GM18951 (cell line): ENCODE data around the gene IRAK3.
"Not testable (repeated sequence)": the region's sequence is repeated elsewhere in the genome, so short reads cannot be mapped to it uniquely, and the experiment has no call there.

Source experiments
- POLR2A ChIP-seq: IDR thresholded peaks from 4 replicates; pipeline ENCODE4 v1.6.1; 2011; ENCODE audit warnings: mild to moderate bottlenecking; ENCODE audit not compliant: insufficient read length, insufficient read depth; ENCODE audit errors: extremely low read depth
- in situ Hi-C: fragments of 300-500 bp; cut with MboI; formaldehyde crosslinking; loops from one replicate; pipeline ENCODE4 v1.12.0; 2022; ENCODE audit warnings: low sequenced_read_pairs, mixed read lengths, inconsistent platforms; ENCODE audit not compliant: unreplicated experiment

The IRAK3 gene

GRCh38 chr12:66162701-66163100, 26.3 kb upstream of the IRAK3 start:
- TF ChIP-seq POLR2A = no peak
- in situ Hi-C loops = no loop called here

- in situ Hi-C loops = no loop called here
- no peak for TF ChIP-seq POLR2A
Measured at GRCh38 chr12:66163289-66163688, 25.7 kb upstream of the IRAK3 start.

DNA sequence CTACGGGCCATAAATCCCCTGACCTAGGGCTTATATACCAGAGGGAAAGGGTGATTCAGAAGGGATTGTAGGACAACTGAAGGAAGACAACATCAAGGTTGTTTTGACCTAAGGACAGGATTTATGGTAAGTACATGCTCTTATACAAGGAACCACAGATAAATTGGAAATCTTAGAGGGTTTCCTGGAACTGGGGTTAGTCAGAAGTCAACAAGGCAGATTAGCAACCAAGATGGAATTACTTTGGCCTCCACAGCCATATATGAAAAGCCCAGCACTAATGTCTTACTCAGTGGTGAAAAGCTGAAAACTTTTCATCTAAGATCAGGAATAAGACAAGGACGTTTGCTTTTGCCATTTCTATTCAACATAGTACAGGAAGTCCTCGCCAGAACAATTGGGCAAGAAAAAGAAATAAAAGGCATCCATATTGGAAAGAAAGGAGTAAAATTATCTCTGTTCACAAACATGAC, 24.6 kb upstream of the IRAK3 start:
- no peak for TF ChIP-seq POLR2A
- in situ Hi-C loops = no loop called here

GRCh38 chr12:66165141-66165540, 23.9 kb upstream of the IRAK3 start:
- no peak for TF ChIP-seq POLR2A
- in situ Hi-C loops = no loop called here

DNA sequence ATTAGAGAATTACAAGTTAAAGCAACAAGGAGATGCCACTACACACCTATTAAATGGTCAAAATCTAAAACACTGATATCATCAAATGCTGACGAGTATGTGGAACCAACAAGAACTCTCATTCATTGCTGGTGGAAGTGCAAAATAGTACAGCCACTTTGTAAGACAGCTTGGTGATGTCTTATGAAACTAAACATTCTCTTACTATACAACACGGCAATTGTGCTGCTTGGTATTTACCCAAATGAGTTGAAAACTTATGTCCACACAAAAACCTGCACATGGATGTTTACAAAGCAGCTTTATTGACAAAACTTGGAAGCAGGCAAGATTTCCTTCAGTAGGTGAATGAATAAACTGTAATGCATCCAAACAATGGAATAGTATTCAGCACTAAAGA, 22.5 kb upstream of the IRAK3 start:
- in situ Hi-C loops = no loop called here
- TF ChIP-seq POLR2A = no peak

DNA sequence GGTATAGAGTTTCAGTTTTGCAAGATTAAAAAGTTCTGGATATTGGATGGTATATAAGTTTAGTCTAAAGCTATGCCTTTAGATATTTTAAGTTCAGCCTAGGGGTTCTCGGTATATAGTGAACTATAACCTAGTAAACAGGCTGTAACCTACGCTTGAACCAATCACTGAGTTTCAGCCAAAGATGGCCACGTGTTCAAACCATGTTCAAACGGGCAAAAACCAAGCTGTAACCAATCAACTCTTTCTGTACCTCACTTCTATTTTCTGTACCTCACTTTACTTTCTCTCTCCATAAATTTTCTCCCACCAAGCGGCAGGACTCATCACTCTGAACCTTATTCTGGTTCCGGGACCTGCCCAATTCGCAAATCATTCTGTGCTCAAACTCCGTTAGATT, 20.6 kb upstream of the IRAK3 start:
- TF ChIP-seq POLR2A = no peak
- in situ Hi-C loops = no loop called here

GRCh38 chr12:66169221-66170170, 19.5 kb upstream of the IRAK3 start, which contains the start of gene TMBIM4:
TMBIM4 (minus strand) TSS chr12:66169996; CDS start chr12:66169951, 45 bp downstream.
- in situ Hi-C loops = no loop called here
- peak; percentile 81 for TF ChIP-seq POLR2A

GRCh38 chr12:66170606-66171005, 18.4 kb upstream of the IRAK3 start:
- TF ChIP-seq POLR2A = no peak
- in situ Hi-C loops = no loop called here

DNA sequence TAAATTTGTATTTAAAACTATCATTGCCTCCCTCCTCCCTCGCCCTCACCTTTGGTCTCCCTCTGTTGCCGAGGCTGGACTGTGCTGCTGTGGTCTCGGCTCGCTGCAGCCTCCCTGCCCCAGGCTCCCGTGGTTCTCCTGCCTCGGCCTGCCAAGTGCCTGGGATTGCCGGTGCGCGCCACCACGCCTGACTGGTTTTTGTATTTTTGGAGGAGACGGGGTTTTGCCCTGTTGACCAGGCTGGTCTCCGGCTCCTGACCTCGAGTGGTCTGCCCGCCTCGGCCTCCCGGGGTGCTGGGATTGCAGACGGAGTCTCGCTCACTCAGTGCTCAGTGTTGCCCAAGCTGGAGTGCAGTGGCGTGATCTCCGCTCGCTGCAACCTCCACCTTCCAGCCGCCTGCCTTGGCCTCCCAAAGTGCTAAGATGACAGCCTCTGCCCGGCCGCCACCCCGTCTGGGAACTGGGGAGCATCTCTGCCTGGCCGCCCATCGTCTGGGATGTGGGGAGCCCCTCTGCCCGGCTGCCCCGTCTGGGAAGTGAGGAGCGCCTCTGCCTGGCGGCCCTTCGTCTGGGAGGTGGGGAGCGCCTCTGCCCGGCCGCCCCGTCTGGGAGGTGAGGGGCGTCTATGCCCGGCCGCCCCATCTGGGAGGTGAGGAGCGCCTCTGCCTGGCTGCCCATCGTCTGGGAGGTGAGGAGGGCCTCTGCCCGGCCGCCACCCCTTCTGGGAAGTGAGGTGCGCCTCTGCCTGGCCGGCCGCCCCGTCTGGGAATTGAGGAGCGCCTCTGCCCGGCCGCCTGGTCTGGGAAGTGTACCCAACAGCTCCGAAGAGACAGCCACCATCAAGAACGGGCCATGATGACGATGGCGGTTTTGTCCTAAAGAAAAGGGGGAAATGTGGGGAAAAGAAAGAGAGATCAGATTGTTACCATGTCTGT, 14.4 kb upstream of the IRAK3 start:
- in situ Hi-C loops = not testable (repeated sequence)

GRCh38 chr12:66176105-66176900, 12.7 kb upstream of the IRAK3 start:
- in situ Hi-C loops = no loop called here
- TF ChIP-seq POLR2A = no peak

GRCh38 chr12:66182956-66183355, 6.1 kb upstream of the IRAK3 start:
- no peak for TF ChIP-seq POLR2A
- in situ Hi-C loops = no loop called here

- in situ Hi-C loops = not testable (repeated sequence)
Measured at GRCh38 chr12:66184822-66185221, 4.2 kb upstream of the IRAK3 start.

GRCh38 chr12:66187036-66187435, 2.0 kb upstream of the IRAK3 start:
- in situ Hi-C loops = no loop called here
- TF ChIP-seq POLR2A = no peak

DNA sequence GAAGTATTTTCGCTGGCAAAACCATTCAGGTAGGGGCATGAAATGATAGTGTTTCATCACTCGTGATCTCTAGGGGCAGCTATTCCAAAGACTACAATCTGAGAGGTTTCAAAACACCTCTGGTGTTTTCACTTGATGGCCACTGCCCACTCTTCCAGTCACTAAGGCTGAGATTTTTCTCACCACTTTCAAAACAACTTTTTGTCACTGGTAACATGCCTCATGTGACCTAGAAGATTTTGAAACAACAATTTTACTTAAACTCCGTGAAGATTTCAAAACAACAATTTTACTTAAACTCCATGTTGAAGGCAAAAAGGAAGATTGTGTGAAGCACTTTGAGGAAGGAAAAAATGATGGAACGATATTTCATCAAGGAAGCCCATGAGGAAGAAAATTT, 1.2 kb upstream of the IRAK3 start:
- TF ChIP-seq POLR2A = no peak
- in situ Hi-C loops = no loop called here
